Activated CD8-positive, alpha-beta memory T cell treated with anti-CD3 and anti-CD28 coated beads, Interleukin-2, amount 50 U/mL, for 4 hours (primary cell): ENCODE data around the gene ABCB6.
A peak's percentile ranks its signal among the peaks of the same experiment; 100 is the strongest.

Experiments
- DNase-seq: peaks from one replicate; pipeline ENCODE4 v3.0.0-alpha.2; 2020

The ABCB6 gene

DNA sequence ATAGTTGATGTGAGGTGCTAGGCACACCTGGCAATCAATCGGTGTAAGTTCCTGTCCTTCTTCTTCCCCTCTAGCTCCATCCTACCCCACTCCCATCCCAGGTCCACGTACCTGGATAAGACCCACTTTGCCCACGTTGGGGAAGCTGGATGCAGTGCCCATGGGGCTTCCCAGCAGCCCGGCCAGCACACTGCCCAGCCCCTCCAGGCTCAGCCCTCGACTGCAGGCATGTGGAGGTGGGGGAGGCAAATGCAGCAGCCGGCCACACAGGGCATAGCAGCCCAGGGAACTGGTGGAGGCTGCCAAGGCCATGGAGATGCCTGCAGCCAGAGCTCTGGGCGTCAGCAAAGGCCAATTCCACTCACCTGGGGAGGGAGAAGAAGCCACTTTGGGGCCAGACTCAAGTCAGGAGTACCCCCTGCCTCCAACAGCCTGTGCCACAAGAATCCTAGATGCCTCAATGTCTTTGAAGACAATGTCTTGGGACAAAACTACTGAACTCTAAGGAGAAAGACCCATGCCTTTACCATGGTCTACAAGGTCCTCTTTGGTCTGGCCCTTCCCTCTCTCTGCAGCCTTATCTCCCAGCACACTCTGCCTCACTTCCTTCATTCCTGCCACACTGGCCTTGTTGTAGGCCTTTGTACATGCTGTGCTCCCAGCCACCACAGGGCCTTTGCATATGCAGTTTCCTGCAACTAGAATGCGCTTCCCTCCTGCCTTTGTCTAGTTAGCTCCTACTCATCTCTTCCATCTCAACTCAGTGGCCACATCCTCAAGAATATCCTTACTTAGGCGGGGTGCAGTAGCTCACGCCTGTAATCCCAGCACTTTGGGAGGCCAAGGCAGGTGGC is 53.5 kb downstream of the ABCB6 start:
- DNase-seq = no peak

GRCh38 chr2:219163156-219163555 is 55.6 kb downstream of the ABCB6 start:
- DNase-seq = no peak

GRCh38 chr2:219161097-219161496 is 57.7 kb downstream of the ABCB6 start:
- DNase-seq = no peak

DNA sequence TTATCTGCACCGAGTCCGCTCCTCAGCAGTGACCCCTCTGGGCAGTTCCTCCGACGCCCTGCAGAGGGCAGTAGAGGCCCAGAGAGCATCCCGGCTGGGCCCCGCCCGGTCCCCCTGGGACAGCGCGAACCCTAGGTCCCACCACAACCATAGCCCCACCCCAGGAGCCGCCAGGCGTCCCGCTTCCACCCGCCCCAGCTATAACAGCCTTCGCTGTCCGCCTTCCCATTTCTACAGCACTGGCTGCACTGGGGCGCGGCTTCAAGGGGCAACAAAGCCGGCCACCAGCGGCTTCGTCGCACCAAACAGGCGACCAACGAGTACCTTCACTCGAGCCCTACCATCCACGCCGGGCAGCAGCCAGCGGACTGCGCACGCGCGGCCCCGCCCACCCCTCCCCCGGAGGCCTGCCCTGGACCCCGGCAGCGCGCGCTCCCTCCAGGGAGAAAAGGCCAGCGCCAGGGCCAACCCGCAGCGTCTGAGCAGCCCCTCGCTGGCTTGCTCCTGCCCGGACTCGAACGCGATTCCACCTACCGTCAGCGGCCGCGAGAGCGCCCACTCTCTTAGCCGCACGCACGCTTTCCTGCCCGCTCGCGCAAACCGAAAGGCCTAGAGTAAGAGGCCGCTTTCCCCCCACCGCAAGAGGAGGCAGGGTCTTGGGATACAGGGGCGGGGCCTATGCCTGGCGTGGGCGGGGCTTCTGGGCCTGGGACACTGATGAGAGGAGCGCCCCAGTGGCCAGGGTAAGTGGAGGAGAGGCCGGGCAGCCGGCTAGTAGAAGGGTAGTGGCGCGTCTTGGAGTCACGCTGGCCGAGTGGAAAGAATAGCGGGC is 58.4 kb downstream of the ABCB6 start, which contains the start of gene NHEJ1:
Gene NHEJ1 (minus strand): TSS at position 630 of the 832 bp plus-strand sequence. CDS start 2,453 bp downstream, outside the sequence.
- DNase-seq = peak; percentile 94
